Cardiac fibroblast (primary cell): ENCODE results near the gene SSBP3.

ENCODE experiments used
- DNase-seq, 2 donors: peaks; one replicate each; pipeline versions ENCODE4 v3.0.0 to v3.0.0-alpha.2; 2010; ENCODE audit warnings: low read depth in 2 of 2
- H3K4me3 ChIP-seq, 2 donors: replicated peaks in 1 of 2; 1 replicate in 1 of 2; 2 replicates in 1 of 2; pipeline ENCODE4 v1.5.1; 2011; ENCODE audit warnings: low read depth in 2 of 2, low read length in 2 of 2, mild to moderate bottlenecking in 2 of 2, moderate library complexity in 1 of 2
- CTCF ChIP-seq: IDR thresholded peaks from one replicate; pipeline ENCODE4 v1.5.1; 2011; ENCODE audit warnings: low read depth, mild to moderate bottlenecking, low read length, inconsistent platforms

SSBP3 gene

GRCh38 chr1:54191525-54191924, 214.7 kb downstream of the SSBP3 start:
- no peak for DNase-seq
- no peak overlapping the region for H3K4me3 ChIP-seq
- TF ChIP-seq CTCF, result no peak

- no peak overlapping the region for H3K4me3 ChIP-seq
- TF ChIP-seq CTCF, result no peak
- DNase-seq, result no peak
Observed at GRCh38 chr1:54190526-54190925, 215.7 kb downstream of the SSBP3 start.

GRCh38 chr1:54188291-54188690, 217.9 kb downstream of the SSBP3 start:
- no peak for TF ChIP-seq CTCF
- H3K4me3 ChIP-seq, result no peak overlapping the region
- DNase-seq, result peak in 1 of 2 donors; percentile 6

DNA sequence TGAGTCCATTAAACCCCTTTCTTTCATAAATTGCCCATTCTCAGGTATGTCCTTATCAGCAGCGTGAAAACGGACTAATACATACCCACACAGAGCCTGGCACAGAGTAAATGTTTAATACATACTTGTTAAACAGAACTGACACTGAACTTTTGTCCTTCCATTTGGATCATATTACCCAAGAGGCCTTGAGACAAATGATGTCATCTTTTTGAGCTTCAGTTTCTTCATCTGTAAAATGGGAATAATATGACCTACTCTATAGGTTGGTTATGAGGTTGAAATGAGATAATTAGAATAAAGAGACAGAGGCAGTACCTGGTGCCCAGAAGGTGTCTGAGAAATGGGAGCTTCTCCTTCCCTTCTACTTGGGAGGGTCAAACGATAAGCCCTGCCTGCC, 220.1 kb downstream of the SSBP3 start:
- DNase-seq, result no peak
- no peak overlapping the region for H3K4me3 ChIP-seq
- no peak for TF ChIP-seq CTCF

DNA sequence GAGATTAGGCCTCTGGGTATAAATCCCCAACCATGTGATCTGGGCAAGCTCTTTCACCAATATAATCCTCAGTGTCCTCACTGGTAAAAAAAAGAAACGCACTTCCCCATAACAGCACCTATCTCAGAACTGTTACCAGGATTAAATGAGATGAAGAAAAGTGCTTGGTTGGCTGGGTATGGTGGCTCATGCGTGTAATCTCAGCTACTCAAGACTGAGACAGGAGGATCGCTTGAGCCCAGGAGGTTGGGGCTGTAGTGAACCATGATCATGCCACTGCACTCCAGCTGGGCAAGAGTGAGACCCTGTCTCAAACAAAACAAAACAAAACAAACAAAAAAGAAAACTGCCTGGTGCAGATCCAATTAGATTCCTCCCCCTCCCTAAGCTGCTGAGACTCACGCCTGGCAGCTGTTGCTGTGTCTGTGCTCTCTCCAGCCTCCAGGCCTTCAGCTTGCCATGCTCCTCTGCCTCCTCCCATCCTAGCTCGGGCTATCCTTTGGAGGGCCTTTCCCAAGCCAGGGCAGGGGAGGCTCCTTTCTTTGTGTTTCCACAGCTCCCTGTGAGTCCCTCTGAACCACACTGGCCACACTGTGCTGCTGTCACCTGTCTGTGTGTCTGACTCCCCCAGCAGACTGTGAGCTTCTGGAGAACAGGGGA, 225.4 kb downstream of the SSBP3 start:
- DNase-seq, result no peak
- TF ChIP-seq CTCF, result no peak
- no peak overlapping the region for H3K4me3 ChIP-seq

GRCh38 chr1:54178296-54179070, 227.7 kb downstream of the SSBP3 start:
- no peak for DNase-seq
- no peak for TF ChIP-seq CTCF
- H3K4me3 ChIP-seq, result no peak overlapping the region

DNA sequence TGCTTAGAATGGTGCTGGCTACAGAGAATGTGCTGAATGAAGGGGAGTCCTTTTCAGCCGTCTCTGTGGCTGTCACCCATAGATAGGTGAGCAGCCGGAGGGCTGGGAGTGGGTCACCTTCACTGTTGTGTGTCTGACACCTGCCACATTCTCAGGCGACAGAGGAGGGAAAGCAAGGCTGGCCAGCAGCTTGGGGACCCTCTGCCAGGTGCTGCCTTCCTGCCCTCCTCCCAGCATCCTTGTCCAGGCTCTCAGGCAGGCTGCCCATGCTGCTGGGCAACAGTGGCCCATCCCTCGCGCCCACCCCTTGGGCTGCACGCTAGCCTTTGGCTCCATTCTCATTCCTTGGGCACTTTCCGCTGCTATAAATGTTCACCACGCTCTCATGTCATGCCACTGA, 228.5 kb downstream of the SSBP3 start:
- no peak for DNase-seq
- no peak overlapping the region for H3K4me3 ChIP-seq
- no peak for TF ChIP-seq CTCF
